HepG2 (cell line): Measurements from ENCODE around the gene FBF1. TPM values are rescaled to one million over a fixed set of nuclear protein-coding genes. Genes with fewer than 3 reads are reported as not detected.

Experiments used
- ATAC-seq: fragments of 200-7000 bp; cut with Tn5 transposase; 3 replicates; pipeline ENCODE4 v1.9.1; 2020; ENCODE audit warnings: mild to moderate bottlenecking, moderate library complexity
- BruUV-seq: library from RNA; stranded (reverse); fragments of 400-500 nt; replicated peaks from 2 replicates; lab custom pipeline; 2021; lab: Mats Ljungman, UMichigan
- CTCF ChIA-PET: fragments of 300-600 bp; formaldehyde crosslinking; extraction: SDS; loops from one replicate; lab custom pipeline; 2021; ENCODE audit warnings: low total read pairs, inconsistent platforms, low intra/inter-chr PET ratio; lab: Yijun Ruan, JAX
- POLR2A ChIA-PET: fragments of 350-600 bp; sonication (Branson Sonifier 250); formaldehyde crosslinking; loops from one replicate; lab custom pipeline; 2020; ENCODE audit warnings: antibody characterized with exemption, inconsistent platforms; lab: Yijun Ruan, JAX
- DNase-seq: peaks from one replicate; pipeline ENCODE4 v3.0.0-alpha.2; 2015; ENCODE audit warnings: low spot score
- FAIRE-seq: peaks from 3 replicates; lab custom pipeline; 2011; peaks lifted over from hg19 to GRCh38; lab: Jason Lieb, UNC
- H2AFZ ChIP-seq: one replicate; pipeline ENCODE4 v1.6.1; 2011; ENCODE audit warnings: low read length, inconsistent platforms
- H3K27ac ChIP-seq: fragments of 300-600 bp; 3 replicates; pipeline ENCODE4 v1.8.0; 2011; ENCODE audit warnings: mixed run types, mild to moderate bottlenecking, mixed read lengths, low read length, inconsistent platforms; ENCODE audit not compliant: insufficient read depth; ENCODE audit errors: extremely low read length
- H3K27me3 ChIP-seq, 2 experiments: fragments of 200-600 bp in 1 of 2; 2 replicates in 1 of 2; 3 replicates in 1 of 2; pipeline versions ENCODE4 v1.6.0 to v1.8.0; 2011; ENCODE audit warnings: low read length in 2 of 2, mild to moderate bottlenecking in 2 of 2, moderate library complexity in 2 of 2, inconsistent platforms in 1 of 2; ENCODE audit not compliant: insufficient read depth in 2 of 2, control insufficient read depth in 1 of 2
- H3K36me3 ChIP-seq, 2 experiments: fragments of 200-600 bp in 1 of 2; replicated peaks in 1 of 2; 2 replicates in 1 of 2; 3 replicates in 1 of 2; pipeline versions ENCODE4 v1.5.1 to v1.8.0; 2011; ENCODE audit warnings: low read length in 2 of 2, inconsistent platforms in 1 of 2; ENCODE audit not compliant: insufficient read depth in 2 of 2, control insufficient read depth in 1 of 2
- H3K4me1 ChIP-seq: 2 replicates; pipeline ENCODE4 v1.5.1; 2012; ENCODE audit warnings: low read length, inconsistent platforms; ENCODE audit not compliant: insufficient read depth
- H3K4me2 ChIP-seq: 2 replicates; pipeline ENCODE4 v1.6.0; 2011; ENCODE audit warnings: low read depth, low read length, inconsistent platforms
- H3K4me3 ChIP-seq, 3 experiments: fragments of 200-600 bp in 1 of 3; sonication (generic), shearing (Covaris generic) in 1 of 3; replicated peaks in 1 of 3; 2 replicates each; pipeline ENCODE4 v1.5.1; 2011 to 2016; ENCODE audit warnings: low read length in 3 of 3, inconsistent platforms in 2 of 3, low read depth in 2 of 3, mild to moderate bottlenecking in 2 of 3, control low read depth in 1 of 3, mixed read lengths in 1 of 3; ENCODE audit not compliant: insufficient read depth in 1 of 3
- H3K79me2 ChIP-seq: one replicate; pipeline ENCODE4 v1.6.1; 2011; ENCODE audit warnings: low read length, inconsistent platforms; ENCODE audit not compliant: insufficient read depth
- H3K9ac ChIP-seq: 2 replicates; pipeline ENCODE4 v1.6.0; 2011; ENCODE audit warnings: mild to moderate bottlenecking, low read depth, low read length, inconsistent platforms; ENCODE audit not compliant: insufficient read depth
- H3K9me3 ChIP-seq: 2 replicates; pipeline ENCODE4 v1.5.1; 2012; ENCODE audit warnings: mild to moderate bottlenecking, low read length
- H4K20me1 ChIP-seq: 2 replicates; pipeline ENCODE4 v1.6.0; 2011; ENCODE audit warnings: inconsistent platforms, mild to moderate bottlenecking, low read length, moderate library complexity; ENCODE audit not compliant: insufficient read depth
- AGO2 ChIP-seq: fragments of 200-400 bp; formaldehyde crosslinking; optimal IDR thresholded peaks from 2 replicates; pipeline ENCODE3; 2017; ENCODE audit warnings: mild to moderate bottlenecking, low read depth, low read length, moderate library complexity
- ATF2 ChIP-seq: sonication (generic); formaldehyde crosslinking; IDR thresholded peaks from 2 replicates; pipeline ENCODE4 v1.4.0; 2020; ENCODE audit warnings: missing genetic modification reagents
- FIP1L1 ChIP-seq: fragments of 200-400 bp; formaldehyde crosslinking; IDR thresholded peaks from 2 replicates; pipeline ENCODE4 v1.6.1; 2018; ENCODE audit warnings: low read depth, mild to moderate bottlenecking, low read length, moderate library complexity, borderline replicate concordance; ENCODE audit not compliant: insufficient read depth
- FOXA1 ChIP-seq, 2 experiments: fragments of 450-650 bp in 1 of 2; sonication (generic) in 1 of 2; formaldehyde crosslinking in 1 of 2; IDR thresholded peaks; 2 replicates each; pipeline versions ENCODE4 v1.4.0 to v1.6.1; 2016 to 2020; ENCODE audit warnings: missing genetic modification reagents in 1 of 2
- HCFC1 ChIP-seq: fragments of 150-350 bp; IDR thresholded peaks from 2 replicates; pipeline ENCODE4 v1.6.1; 2014; ENCODE audit warnings: low read depth, low read length
- POLR2A ChIP-seq, 2 experiments: IDR thresholded peaks; 2 replicates each; pipeline ENCODE4 v1.6.1; 2011; ENCODE audit warnings: low read depth in 2 of 2, low read length in 2 of 2, mild to moderate bottlenecking in 1 of 2, moderate library complexity in 1 of 2; ENCODE audit not compliant: insufficient read depth in 1 of 2
- RBFOX2 ChIP-seq: fragments of 200-400 bp; formaldehyde crosslinking; IDR thresholded peaks from 2 replicates; pipeline ENCODE4 v1.6.1; 2017; ENCODE audit warnings: low read depth, mild to moderate bottlenecking, low read length
- SRSF1 ChIP-seq: fragments of 200-400 bp; formaldehyde crosslinking; optimal IDR thresholded peaks from 2 replicates; pipeline ENCODE3; 2017; ENCODE audit warnings: mild to moderate bottlenecking, low read depth, low read length, moderate library complexity
- SRSF9 ChIP-seq: fragments of 200-400 bp; formaldehyde crosslinking; IDR thresholded peaks from 2 replicates; pipeline ENCODE4 v1.6.1; 2018; ENCODE audit warnings: borderline replicate concordance, mild to moderate bottlenecking, low read depth, low read length; ENCODE audit not compliant: insufficient read depth, poor library complexity, severe bottlenecking
- ZFP62 ChIP-seq: sonication (generic); formaldehyde crosslinking; IDR thresholded peaks from 2 replicates; pipeline ENCODE4 v1.4.0; 2020; ENCODE audit warnings: missing genetic modification reagents
- ZNF180 ChIP-seq: sonication (generic); formaldehyde crosslinking; IDR thresholded peaks from 2 replicates; pipeline ENCODE4 v1.4.0; 2020; ENCODE audit warnings: low read depth, missing genetic modification reagents, borderline replicate concordance
- ZNF263 ChIP-seq: sonication (generic); formaldehyde crosslinking; IDR thresholded peaks from 2 replicates; pipeline ENCODE4 v1.4.0; 2020; ENCODE audit warnings: missing genetic modification reagents
- WGBS: methylation state at CpG from one replicate; pipeline ENCODE4 v1.1.6; 2017; ENCODE audit warnings: low lambda C conversion rate; 5-methylcytosine and 5-hydroxymethylcytosine counted together
- in situ Hi-C: cut with HindIII; loops from 2 replicates; pipeline ENCODE4 v1.10.0; 2017; ENCODE audit warnings: low pct_unique_long_range_greater_than_20kb; ENCODE audit not compliant: extremely low pct_ligation_motif_present
- intact Hi-C: fragments of 100-400 bp; cut with micrococcal nuclease; formaldehyde crosslinking; loops from one replicate; pipeline ENCODE4 v1.10.0; 2022; ENCODE audit not compliant: unreplicated experiment
- polyA plus RNA-seq, 8 experiments: library from polyadenylated mRNA; depleted of rRNA in 3 of 8; stranded (reverse) in 7 of 8; unstranded in 1 of 8; fragments of >200 nt; fragmentation: Illumina TruSeq in 4 of 8; extraction: Trizol in 4 of 8; gene quantifications; 2 replicates each; pipeline versions ENCODE4 v1.2.1 to v1.2.3, GENCODE V29; 2011 to 2016; ENCODE audit warnings: low read depth in 4 of 8, missing spikeins in 1 of 8, mixed read lengths in 1 of 8; ENCODE audit not compliant: insufficient read depth in 1 of 8
- total RNA-seq, 5 experiments: library from RNA; depleted of rRNA; stranded (reverse); fragments of >200 nt; fragmentation: Illumina TruSeq; extraction: Trizol; gene quantifications; 2 replicates each; pipeline ENCODE4 v1.2.3, GENCODE V29; 2016; ENCODE audit warnings: low read depth in 1 of 5
- TF ChIP-seq, protein P1 (sequence below): sonication (generic); formaldehyde crosslinking; IDR thresholded peaks from 2 replicates; pipeline ENCODE4 v1.5.1; 2020; ENCODE audit warnings: mild to moderate bottlenecking, missing genetic modification reagents, borderline replicate concordance
- TF ChIP-seq, protein P2 (sequence below): sonication (generic); formaldehyde crosslinking; IDR thresholded peaks from 2 replicates; pipeline ENCODE4 v1.4.0; 2020; ENCODE audit warnings: missing genetic modification reagents, mild to moderate bottlenecking, borderline replicate concordance

Gene FBF1
- total and polyA plus RNA-seq, 2 of the 13 experiments (the other 11 are each of a cell fraction or from before 2014, with no cell fraction given): 2.4 to 8.1 TPM

GRCh38 chr17:75901727-75902126, 39.1 kb downstream of the FBF1 start:
- DNase-seq (no peak), ATAC-seq (no peak), FAIRE-seq (no peak)
- peaks cover 28 to 53% of the 10 kb centered on the region in 2 experiments for H3K36me3 ChIP-seq
- H4K20me1 ChIP-seq: no peaks in the 10 kb centered on the region
- no peak overlapping the region for H3K4me2 ChIP-seq
- ChIA-PET CTCF (no interaction called here), POLR2A (interaction anchor here (1.3 to 7.7 kb wide), 5 partner anchors 10 to 102 kb away, joined by 4 to 95 read pairs (median 55); partner anchors contain the start of genes TRIM47 and WBP2)
- no peaks in the 10 kb centered on the region; a peak in 1 of 5 replicates for H3K27me3 ChIP-seq
- no peak overlapping the region for H3K27ac ChIP-seq
- H3K9me3 ChIP-seq: no peaks in the 10 kb centered on the region
- H3K4me1 ChIP-seq: peaks cover 36% of the 10 kb centered on the region
- in situ Hi-C loops: no loop called here
- no peak overlapping the region for H3K4me3 ChIP-seq
- no peak overlapping the region for H3K9ac ChIP-seq
- H3K79me2 ChIP-seq: peaks cover 19% of the 10 kb centered on the region
- BruUV-seq: no TSS peak
- no peak overlapping the region for H2AFZ ChIP-seq
- over 99% methylated on average over 14 of the region's 18 CpGs for WGBS
- intact Hi-C loops: no loop called here
- TF ChIP-seq POLR2A (IDR thresholded peaks at IDR 0.05; ENCODE audit: insufficient read depth in 1 of 2, low read depth in 2 of 2, low read length in 2 of 2) (0 out of 4 replicates have a peak, but pooled peaks of 1 of the 2 experiments have one; percentile 5), ZNF263 (CRISPR knock-in tag) (no peak), FIP1L1 (no peak), SRSF1 (no peak), HCFC1 (no peak), ZNF180 (CRISPR knock-in tag) (no peak), RBFOX2 (peak; percentile 59), FOXA1 (IDR thresholded peaks at IDR 0.05) (no peak), FOXA1 (CRISPR knock-in tag; IDR thresholded peaks at IDR 0.05) (no peak), SRSF9 (no peak), AGO2 (peak; percentile 17), ZFP62 (CRISPR knock-in tag) (no peak), ATF2 (CRISPR knock-in tag) (no peak)
- TF ChIP-seq, protein P1, sequence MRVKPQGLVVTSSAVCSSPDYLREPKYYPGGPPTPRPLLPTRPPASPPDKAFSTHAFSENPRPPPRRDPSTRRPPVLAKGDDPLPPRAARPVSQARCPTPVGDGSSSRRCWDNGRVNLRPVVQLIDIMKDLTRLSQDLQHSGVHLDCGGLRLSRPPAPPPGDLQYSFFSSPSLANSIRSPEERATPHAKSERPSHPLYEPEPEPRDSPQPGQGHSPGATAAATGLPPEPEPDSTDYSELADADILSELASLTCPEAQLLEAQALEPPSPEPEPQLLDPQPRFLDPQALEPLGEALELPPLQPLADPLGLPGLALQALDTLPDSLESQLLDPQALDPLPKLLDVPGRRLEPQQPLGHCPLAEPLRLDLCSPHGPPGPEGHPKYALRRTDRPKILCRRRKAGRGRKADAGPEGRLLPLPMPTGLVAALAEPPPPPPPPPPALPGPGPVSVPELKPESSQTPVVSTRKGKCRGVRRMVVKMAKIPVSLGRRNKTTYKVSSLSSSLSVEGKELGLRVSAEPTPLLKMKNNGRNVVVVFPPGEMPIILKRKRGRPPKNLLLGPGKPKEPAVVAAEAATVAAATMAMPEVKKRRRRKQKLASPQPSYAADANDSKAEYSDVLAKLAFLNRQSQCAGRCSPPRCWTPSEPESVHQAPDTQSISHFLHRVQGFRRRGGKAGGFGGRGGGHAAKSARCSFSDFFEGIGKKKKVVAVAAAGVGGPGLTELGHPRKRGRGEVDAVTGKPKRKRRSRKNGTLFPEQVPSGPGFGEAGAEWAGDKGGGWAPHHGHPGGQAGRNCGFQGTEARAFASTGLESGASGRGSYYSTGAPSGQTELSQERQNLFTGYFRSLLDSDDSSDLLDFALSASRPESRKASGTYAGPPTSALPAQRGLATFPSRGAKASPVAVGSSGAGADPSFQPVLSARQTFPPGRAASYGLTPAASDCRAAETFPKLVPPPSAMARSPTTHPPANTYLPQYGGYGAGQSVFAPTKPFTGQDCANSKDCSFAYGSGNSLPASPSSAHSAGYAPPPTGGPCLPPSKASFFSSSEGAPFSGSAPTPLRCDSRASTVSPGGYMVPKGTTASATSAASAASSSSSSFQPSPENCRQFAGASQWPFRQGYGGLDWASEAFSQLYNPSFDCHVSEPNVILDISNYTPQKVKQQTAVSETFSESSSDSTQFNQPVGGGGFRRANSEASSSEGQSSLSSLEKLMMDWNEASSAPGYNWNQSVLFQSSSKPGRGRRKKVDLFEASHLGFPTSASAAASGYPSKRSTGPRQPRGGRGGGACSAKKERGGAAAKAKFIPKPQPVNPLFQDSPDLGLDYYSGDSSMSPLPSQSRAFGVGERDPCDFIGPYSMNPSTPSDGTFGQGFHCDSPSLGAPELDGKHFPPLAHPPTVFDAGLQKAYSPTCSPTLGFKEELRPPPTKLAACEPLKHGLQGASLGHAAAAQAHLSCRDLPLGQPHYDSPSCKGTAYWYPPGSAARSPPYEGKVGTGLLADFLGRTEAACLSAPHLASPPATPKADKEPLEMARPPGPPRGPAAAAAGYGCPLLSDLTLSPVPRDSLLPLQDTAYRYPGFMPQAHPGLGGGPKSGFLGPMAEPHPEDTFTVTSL (CRISPR knock-in tag): no peak
- TF ChIP-seq, protein P2, sequence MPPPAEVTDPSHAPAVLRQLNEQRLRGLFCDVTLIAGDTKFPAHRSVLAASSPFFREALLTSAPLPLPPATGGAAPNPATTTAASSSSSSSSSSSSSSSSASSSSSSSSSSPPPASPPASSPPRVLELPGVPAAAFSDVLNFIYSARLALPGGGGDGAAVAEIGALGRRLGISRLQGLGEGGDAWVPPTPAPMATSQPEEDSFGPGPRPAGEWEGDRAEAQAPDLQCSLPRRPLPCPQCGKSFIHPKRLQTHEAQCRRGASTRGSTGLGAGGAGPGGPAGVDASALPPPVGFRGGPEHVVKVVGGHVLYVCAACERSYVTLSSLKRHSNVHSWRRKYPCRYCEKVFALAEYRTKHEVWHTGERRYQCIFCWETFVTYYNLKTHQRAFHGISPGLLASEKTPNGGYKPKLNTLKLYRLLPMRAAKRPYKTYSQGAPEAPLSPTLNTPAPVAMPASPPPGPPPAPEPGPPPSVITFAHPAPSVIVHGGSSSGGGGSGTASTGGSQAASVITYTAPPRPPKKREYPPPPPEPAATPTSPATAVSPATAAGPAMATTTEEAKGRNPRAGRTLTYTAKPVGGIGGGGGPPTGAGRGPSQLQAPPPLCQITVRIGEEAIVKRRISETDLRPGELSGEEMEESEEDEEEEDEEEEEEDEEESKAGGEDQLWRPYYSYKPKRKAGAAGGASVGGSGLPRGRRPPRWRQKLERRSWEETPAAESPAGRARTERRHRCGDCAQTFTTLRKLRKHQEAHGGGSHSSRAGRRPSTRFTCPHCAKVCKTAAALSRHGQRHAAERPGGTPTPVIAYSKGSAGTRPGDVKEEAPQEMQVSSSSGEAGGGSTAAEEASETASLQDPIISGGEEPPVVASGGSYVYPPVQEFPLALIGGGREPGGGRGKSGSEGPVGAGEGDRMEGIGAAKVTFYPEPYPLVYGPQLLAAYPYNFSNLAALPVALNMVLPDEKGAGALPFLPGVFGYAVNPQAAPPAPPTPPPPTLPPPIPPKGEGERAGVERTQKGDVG (CRISPR knock-in tag): no peak
